Liver (tissue), 9 donors: ENCODE results near the gene COL6A3. TPM values are rescaled to one million over a fixed set of nuclear protein-coding genes. Genes with fewer than 3 reads are reported as not detected.

Source experiments
- DNase-seq: peaks from one replicate; pipeline ENCODE4 v3.0.0-alpha.2; 2017; ENCODE audit warnings: low spot score
- H3K27ac ChIP-seq, 2 donors: one replicate each; pipeline ENCODE4 v1.7.0; 2013; ENCODE audit warnings: inconsistent platforms in 2 of 2, low read length in 2 of 2, control low read depth in 1 of 2, low read depth in 1 of 2, mild to moderate bottlenecking in 1 of 2
- H3K27me3 ChIP-seq, 4 donors: one replicate each; pipeline versions ENCODE4 v1.6.1 to v1.7.0; 2013; ENCODE audit warnings: low read length in 3 of 4, inconsistent platforms in 1 of 4, mild to moderate bottlenecking in 1 of 4, moderate library complexity in 1 of 4; ENCODE audit not compliant: control insufficient read depth in 4 of 4, insufficient read depth in 4 of 4
- H3K36me3 ChIP-seq, 4 donors: one replicate each; pipeline versions ENCODE4 v1.6.1 to v1.7.0; 2013; ENCODE audit warnings: low read length in 3 of 4, mild to moderate bottlenecking in 3 of 4, low read depth in 1 of 4, moderate library complexity in 1 of 4; ENCODE audit not compliant: control insufficient read depth in 4 of 4, insufficient read depth in 3 of 4
- H3K4me1 ChIP-seq, 4 donors: one replicate each; pipeline versions ENCODE4 v1.6.1 to v1.7.0; 2013; ENCODE audit warnings: low read length in 3 of 4, mild to moderate bottlenecking in 3 of 4, moderate library complexity in 1 of 4; ENCODE audit not compliant: control insufficient read depth in 4 of 4, insufficient read depth in 4 of 4
- H3K4me3 ChIP-seq, 3 donors: one replicate each; pipeline versions ENCODE4 v1.6.1 to v1.7.0; 2013; ENCODE audit warnings: low read length in 3 of 3, control low read depth in 1 of 3, low read depth in 1 of 3, mild to moderate bottlenecking in 1 of 3
- H3K9ac ChIP-seq, 2 donors: one replicate each; pipeline ENCODE4 v1.7.0; 2013; ENCODE audit warnings: low read length in 2 of 2, mild to moderate bottlenecking in 2 of 2, moderate library complexity in 2 of 2, control low read depth in 1 of 2, low read depth in 1 of 2
- H3K9me3 ChIP-seq, 4 donors: one replicate each; pipeline versions ENCODE4 v1.6.1 to v1.7.0; 2013; ENCODE audit warnings: low read length in 3 of 4; ENCODE audit not compliant: control insufficient read depth in 4 of 4
- ATF3 ChIP-seq: IDR thresholded peaks from 2 replicates; pipeline ENCODE4 v1.6.1; 2016; ENCODE audit warnings: antibody characterized with exemption
- CTCF ChIP-seq: fragments of 150-350 bp; IDR thresholded peaks from 2 replicates; pipeline ENCODE4 v1.5.1; 2017; ENCODE audit warnings: improper control_type of control experiment, low read depth, low read length; ENCODE audit not compliant: missing input control
- FOXA1 ChIP-seq: IDR thresholded peaks from 2 replicates; pipeline ENCODE4 v1.6.1; 2016; ENCODE audit warnings: antibody characterized with exemption
- FOXA2 ChIP-seq: IDR thresholded peaks from 2 replicates; pipeline ENCODE4 v1.6.1; 2016; ENCODE audit warnings: antibody characterized with exemption
- GABPA ChIP-seq, 2 donors: IDR thresholded peaks in 1 of 2; conservative IDR thresholded peaks in 1 of 2; 2 replicates each; pipeline ENCODE4 v1.6.1; 2016; ENCODE audit warnings: antibody characterized with exemption in 2 of 2, mild to moderate bottlenecking in 1 of 2, moderate library complexity in 1 of 2
- HNF4A ChIP-seq, 2 donors: conservative IDR thresholded peaks; 2 replicates each; pipeline ENCODE4 v1.6.1; 2016; ENCODE audit warnings: antibody characterized with exemption in 2 of 2, mild to moderate bottlenecking in 2 of 2
- HNF4G ChIP-seq: IDR thresholded peaks from 2 replicates; pipeline ENCODE4 v1.6.1; 2016; ENCODE audit warnings: antibody characterized with exemption
- JUND ChIP-seq, 2 donors: IDR thresholded peaks; 2 replicates each; pipeline ENCODE4 v1.6.1; 2016; ENCODE audit warnings: antibody characterized with exemption in 2 of 2
- MAX ChIP-seq: IDR thresholded peaks from 2 replicates; pipeline ENCODE4 v1.6.1; 2016; ENCODE audit warnings: antibody characterized with exemption
- NR2F2 ChIP-seq: IDR thresholded peaks from 2 replicates; pipeline ENCODE4 v1.6.1; 2016; ENCODE audit warnings: antibody characterized with exemption
- REST ChIP-seq: IDR thresholded peaks from 2 replicates; pipeline ENCODE4 v1.6.1; 2016; ENCODE audit warnings: antibody characterized with exemption, mild to moderate bottlenecking
- RXRA ChIP-seq, 2 donors: IDR thresholded peaks; 2 replicates each; pipeline ENCODE4 v1.6.1; 2017 to 2018; ENCODE audit warnings: antibody characterized with exemption in 2 of 2, mild to moderate bottlenecking in 1 of 2
- TAF1 ChIP-seq: conservative IDR thresholded peaks from 2 replicates; pipeline ENCODE4 v1.6.1; 2016; ENCODE audit warnings: antibody characterized with exemption, mild to moderate bottlenecking
- YY1 ChIP-seq: IDR thresholded peaks from 2 replicates; pipeline ENCODE4 v1.6.1; 2016; ENCODE audit warnings: antibody characterized with exemption, mild to moderate bottlenecking
- ZBTB33 ChIP-seq: IDR thresholded peaks from 2 replicates; pipeline ENCODE4 v1.6.1; 2016; ENCODE audit warnings: antibody characterized with exemption
- WGBS: extraction: QIAGEN DNeasy Blood & Tissue Kit; methylation state at CpG from one replicate; pipeline ENCODE4 v1.1.7; 2013; 5-methylcytosine and 5-hydroxymethylcytosine counted together
- polyA plus RNA-seq, 2 donors: library from polyadenylated mRNA; stranded (reverse) in 1 of 2; unstranded in 1 of 2; fragments of 200-250 nt in 1 of 2; fragments of >200 nt in 1 of 2; fragmentation: Nextera tagmentation in 1 of 2; extraction: Ambion mirVana in 1 of 2; gene quantifications; one replicate each; pipeline versions ENCODE4 v1.2.1 to v1.2.3, GENCODE V29; 2013 to 2015
- total RNA-seq, 2 donors: library from RNA; depleted of rRNA; stranded (reverse); fragments of >200 nt; gene quantifications; one replicate each; pipeline ENCODE4 v1.2.3, GENCODE V29; 2014
- donor health status: healthy.
- donor health status: healthy.
- donor health status: healthy.
- donor health status: healthy.
- donor health status: healthy.

Gene COL6A3
- total and polyA plus RNA-seq, 4 donors, result 1.7 to 28.7 (median 17.5) TPM

GRCh38 chr2:237307474-237307873 lies 106.5 kb downstream of the COL6A3 start:
- no peak for DNase-seq

GRCh38 chr2:237306787-237307170 lies 107.2 kb downstream of the COL6A3 start:
- WGBS, result 89% methylated on average over 3 of the region's 3 CpGs
- no peaks in the 10 kb centered on the region for H3K4me1 ChIP-seq
- H3K9me3 ChIP-seq, result no peaks in the 10 kb centered on the region
- H3K36me3 ChIP-seq, result no peaks in the 10 kb centered on the region
- no peaks in the 10 kb centered on the region for H3K27me3 ChIP-seq
- DNase-seq, result no peak
- H3K4me3 ChIP-seq, result no peak overlapping the region
- no peak overlapping the region for H3K9ac ChIP-seq
- H3K27ac ChIP-seq, result no peak overlapping the region
- no peak for TF ChIP-seq HNF4A (conservative IDR thresholded peaks at IDR 0.05)
- TF ChIP-seq FOXA2, result no peak
- no peak for TF ChIP-seq ATF3
- TF ChIP-seq RXRA (IDR thresholded peaks at IDR 0.05), result no peak
- TF ChIP-seq HNF4G, result no peak
- TF ChIP-seq ZBTB33, result no peak
- TF ChIP-seq FOXA1, result no peak
- no peak for TF ChIP-seq CTCF
- no peak for TF ChIP-seq NR2F2
- no peak for TF ChIP-seq REST
- TF ChIP-seq MAX, result no peak
- TF ChIP-seq TAF1, result no peak
- TF ChIP-seq JUND (IDR thresholded peaks at IDR 0.05), result no peak
- no peak for TF ChIP-seq YY1

More at GRCh38 chr2:237307474-237307873, 106.5 kb downstream of the COL6A3 start:
- Histone ChIP-seq H3K4me1 (no peaks in the 10 kb centered on the region), H3K9me3 (no peaks in the 10 kb centered on the region), H3K4me3 (no peak overlapping the region), H3K36me3 (no peaks in the 10 kb centered on the region), H3K9ac (no peak overlapping the region), H3K27ac (no peak overlapping the region), H3K27me3 (no peaks in the 10 kb centered on the region)
- WGBS, result 86% methylated on average over 7 of the region's 7 CpGs
- TF ChIP-seq GABPA (IDR thresholded peaks at IDR 0.05 in 1 of 2, conservative IDR thresholded peaks at IDR 0.05 in 1 of 2), result no peak
- TF ChIP-seq ZBTB33, result no peak
- TF ChIP-seq HNF4A (conservative IDR thresholded peaks at IDR 0.05), result no peak
